Measurements from ENCODE around the gene HK2. TPM values are rescaled to one million over a fixed set of nuclear protein-coding genes. Genes with fewer than 3 reads are reported as not detected.

Gene HK2
- total and polyA plus RNA-seq, 7 experiments from 2014 or later: 3.6 to 74.6 (median 12.1) TPM

- Mint-ChIP-seq H3K27ac (peak overlapping the region in 1 of 9 donors; percentile 44), H3K27me3 (no peaks in the 10 kb centered on the region), H3K36me3 (peaks cover 7 to 26% (median 19%) of the 10 kb centered on the region in 5 donors), H3K9me3 (no peaks in the 10 kb centered on the region), H3K4me3 (no peak overlapping the region), H3K4me1 (peaks cover 13 to 27% (median 18%) of the 10 kb centered on the region in 7 donors)
- peaks cover 0 to 3% of the 10 kb centered on the region in 2 donors for H3K4me1 ChIP-seq (ENCODE audit: control insufficient read depth in 2 of 2, insufficient read depth in 2 of 2, low read length in 2 of 2)
- H3K9me3 ChIP-seq (ENCODE audit: control insufficient read depth in 2 of 3, low read length in 3 of 3): no peaks in the 10 kb centered on the region
- peaks cover 0 to 22% (median 0%) of the 10 kb centered on the region in 3 experiments for H3K36me3 ChIP-seq (ENCODE audit: control insufficient read depth in 2 of 3, insufficient read depth in 3 of 3, low read length in 3 of 3)
- POLR2A ChIA-PET: no interaction called here
- intact Hi-C loops (cut with micrococcal nuclease): no loop called here
- H3K27me3 ChIP-seq (ENCODE audit: control insufficient read depth in 2 of 2, insufficient read depth in 2 of 2, low read length in 2 of 2): no peaks in the 10 kb centered on the region
- H3K4me3 ChIP-seq (ENCODE audit: low read length): no peak overlapping the region
- CTCF ChIA-PET: interaction anchor here (0.7 kb wide), 1 partner anchor 35 kb away, joined by 3 read pairs; no protein-coding TSS in a partner anchor
- no peak for DNase-seq
- no peak overlapping the region for H3K27ac ChIP-seq (ENCODE audit: low read depth, low read length)
- no peak for ATAC-seq
Observed at GRCh38 chr2:74871414-74871813, 37.5 kb downstream of the HK2 start.

- peaks cover 0 to 29% (median 0%) of the 10 kb centered on the region in 3 experiments for H3K36me3 ChIP-seq (ENCODE audit: control insufficient read depth in 2 of 3, insufficient read depth in 3 of 3, low read length in 3 of 3)
- ChIA-PET CTCF (interaction anchor here (0.6 to 7.9 kb wide), 3 partner anchors 136 to 184 kb away, joined by 3 to 119 read pairs (median 3); no protein-coding TSS in a partner anchor), POLR2A (interaction anchor here (0.8 kb wide), 1 partner anchor 14 kb away, joined by 4 read pairs; no protein-coding TSS in a partner anchor)
- DNase-seq (no peak), ATAC-seq (no peak)
- H3K27me3 Mint-ChIP-seq: no peaks in the 10 kb centered on the region
- H3K9me3 ChIP-seq (ENCODE audit: control insufficient read depth in 2 of 3, low read length in 3 of 3): no peaks in the 10 kb centered on the region
- H3K27ac ChIP-seq (ENCODE audit: low read depth, low read length): no peak overlapping the region
- no peak overlapping the region for H3K4me3 Mint-ChIP-seq
- peaks cover 0 to 3% of the 10 kb centered on the region in 2 donors for H3K4me1 ChIP-seq (ENCODE audit: control insufficient read depth in 2 of 2, insufficient read depth in 2 of 2, low read length in 2 of 2)
- no peaks in the 10 kb centered on the region for H3K9me3 Mint-ChIP-seq
- intact Hi-C loops (cut with micrococcal nuclease): no loop called here
- H3K36me3 Mint-ChIP-seq: peaks cover 7 to 34% (median 19%) of the 10 kb centered on the region in 5 donors
- no peaks in the 10 kb centered on the region for H3K27me3 ChIP-seq (ENCODE audit: control insufficient read depth in 2 of 2, insufficient read depth in 2 of 2, low read length in 2 of 2)
- H3K4me3 ChIP-seq (ENCODE audit: low read length): no peak overlapping the region
- peaks cover 6 to 19% (median 15%) of the 10 kb centered on the region in 7 donors for H3K4me1 Mint-ChIP-seq
- H3K27ac Mint-ChIP-seq: peak overlapping the region in 1 of 9 donors; percentile 7
Observed at GRCh38 chr2:74872389-74872836, 38.5 kb downstream of the HK2 start.

GRCh38 chr2:74873012-74873665, 39.2 kb downstream of the HK2 start:
- ChIA-PET POLR2A (interaction anchor here (0.8 kb wide), 1 partner anchor 15 kb away, joined by 4 read pairs; no protein-coding TSS in a partner anchor), CTCF (interaction anchor here (0.6 to 7.9 kb wide), 5 partner anchors 19 to 645 kb away, joined by 3 to 119 read pairs (median 31); partner anchors contain the start of gene HK2)
- Mint-ChIP-seq H3K27me3 (no peaks in the 10 kb centered on the region), H3K4me1 (peaks cover 6 to 15% (median 13%) of the 10 kb centered on the region in 7 donors), H3K27ac (peak overlapping the region in 1 of 9 donors; percentile 13), H3K36me3 (peaks cover 7 to 35% (median 15%) of the 10 kb centered on the region in 5 donors), H3K4me3 (no peak overlapping the region), H3K9me3 (no peaks in the 10 kb centered on the region)
- intact Hi-C loops (cut with micrococcal nuclease): no loop called here
- Histone ChIP-seq H3K27me3 (ENCODE audit: control insufficient read depth in 2 of 2, insufficient read depth in 2 of 2, low read length in 2 of 2) (no peaks in the 10 kb centered on the region), H3K4me1 (ENCODE audit: control insufficient read depth in 2 of 2, insufficient read depth in 2 of 2, low read length in 2 of 2) (peaks cover 0 to 3% of the 10 kb centered on the region in 2 donors), H3K9me3 (ENCODE audit: control insufficient read depth in 2 of 3, low read length in 3 of 3) (no peaks in the 10 kb centered on the region), H3K36me3 (ENCODE audit: control insufficient read depth in 2 of 3, insufficient read depth in 3 of 3, low read length in 3 of 3) (peaks cover 0 to 29% (median 0%) of the 10 kb centered on the region in 3 experiments), H3K27ac (ENCODE audit: low read depth, low read length) (no peak overlapping the region), H3K4me3 (ENCODE audit: low read length) (no peak overlapping the region)
- ATAC-seq: no peak
- no peak for DNase-seq

- no peak overlapping the region for H3K27ac ChIP-seq (ENCODE audit: low read depth, low read length)
- Mint-ChIP-seq H3K36me3 (peaks cover 6 to 35% (median 11%) of the 10 kb centered on the region in 5 donors), H3K9me3 (no peaks in the 10 kb centered on the region), H3K27me3 (no peaks in the 10 kb centered on the region), H3K4me1 (peaks cover 3 to 14% (median 7%) of the 10 kb centered on the region in 7 donors), H3K27ac (peak overlapping the region in 3 of 9 donors; percentile 13 to 83 (median 16)), H3K4me3 (no peak overlapping the region)
- DNase-seq: no peak
- POLR2A ChIA-PET: interaction anchor here (1.2 to 2.0 kb wide), 2 partner anchors 24 to 41 kb away, joined by 3 to 4 read pairs; partner anchors contain the start of gene HK2
- peak; percentile 46 for ATAC-seq
- CTCF ChIA-PET: interaction anchor here (0.5 to 7.9 kb wide), 7 partner anchors 25 to 644 kb away, joined by 3 to 119 read pairs (median 4); partner anchors contain the start of gene HK2
- H3K9me3 ChIP-seq (ENCODE audit: control insufficient read depth in 2 of 3, low read length in 3 of 3): no peaks in the 10 kb centered on the region
- intact Hi-C loops (cut with micrococcal nuclease): no loop called here
- H3K4me1 ChIP-seq (ENCODE audit: control insufficient read depth in 2 of 2, insufficient read depth in 2 of 2, low read length in 2 of 2): peaks cover 0 to 3% of the 10 kb centered on the region in 2 donors
- H3K27me3 ChIP-seq (ENCODE audit: control insufficient read depth in 2 of 2, insufficient read depth in 2 of 2, low read length in 2 of 2): no peaks in the 10 kb centered on the region
- no peak overlapping the region for H3K4me3 ChIP-seq (ENCODE audit: low read length)
- H3K36me3 ChIP-seq (ENCODE audit: control insufficient read depth in 2 of 3, insufficient read depth in 3 of 3, low read length in 3 of 3): peaks cover 0 to 30% (median 0%) of the 10 kb centered on the region in 3 experiments
Observed at GRCh38 chr2:74873678-74874640, 40.0 kb downstream of the HK2 start.

- POLR2A ChIA-PET: interaction anchor here (1.0 to 2.0 kb wide), 4 partner anchors 23 to 163 kb away, joined by 3 to 5 read pairs (median 4); no protein-coding TSS in a partner anchor
- Mint-ChIP-seq H3K4me3 (no peak overlapping the region), H3K27ac (peak overlapping the region in 6 of 9 donors; percentile 20 to 78 (median 62)), H3K9me3 (no peaks in the 10 kb centered on the region), H3K4me1 (peaks cover 3 to 14% (median 6%) of the 10 kb centered on the region in 7 donors), H3K36me3 (peaks cover 13 to 52% (median 22%) of the 10 kb centered on the region in 5 donors), H3K27me3 (no peaks in the 10 kb centered on the region)
- peak in 7 of 9 donors; percentile 36 to 80 (median 76) for DNase-seq
- intact Hi-C loops (cut with micrococcal nuclease): loop anchor here (1.0 to 5.0 kb wide), 7 partner anchors 27 to 393 kb away; partner anchors contain the start of gene TTC31 (in 1 of the 2)
- no peaks in the 10 kb centered on the region for H3K9me3 ChIP-seq (ENCODE audit: control insufficient read depth in 2 of 3, low read length in 3 of 3)
- no peak overlapping the region for H3K4me3 ChIP-seq (ENCODE audit: low read length)
- no peak overlapping the region for H3K27ac ChIP-seq (ENCODE audit: low read depth, low read length)
- H3K36me3 ChIP-seq (ENCODE audit: control insufficient read depth in 2 of 3, insufficient read depth in 3 of 3, low read length in 3 of 3): peaks cover 0 to 54% (median 9%) of the 10 kb centered on the region in 3 experiments
- H3K27me3 ChIP-seq (ENCODE audit: control insufficient read depth in 2 of 2, insufficient read depth in 2 of 2, low read length in 2 of 2): no peaks in the 10 kb centered on the region
- peak; percentile 74 for ATAC-seq
- CTCF ChIA-PET: interaction anchor here (0.5 to 7.9 kb wide), 14 partner anchors 13 to 1233 kb away, joined by 3 to 119 read pairs (median 4); partner anchors contain the start of genes HK2 and SEMA4F
- peaks cover 0 to 3% of the 10 kb centered on the region in 2 donors for H3K4me1 ChIP-seq (ENCODE audit: control insufficient read depth in 2 of 2, insufficient read depth in 2 of 2, low read length in 2 of 2)
Observed at GRCh38 chr2:74876081-74876886, 42.4 kb downstream of the HK2 start.
